Measurements from ENCODE around the gene DUSP8. TPM values are rescaled to one million over a fixed set of nuclear protein-coding genes. Genes with fewer than 3 reads are reported as not detected.

DUSP8 gene
- total and polyA plus RNA-seq, 9 of the 15 experiments (the other 6 are each of a cell fraction or from before 2014, with no cell fraction given) = 0.14 to 2.0 (median 0.86) TPM; not detected in 2

- DNase-seq (ENCODE audit: extremely low read depth in 1 of 4, low spot score in 3 of 4) = no peak
- in situ Hi-C loops (cut with MboI) = no loop called here
- 38% methylated on average over 15 of the region's 18 CpGs for WGBS (ENCODE audit: insufficient coverage, low coverage, missing lambda C conversion rate)
- ATAC-seq = no peak
- Histone ChIP-seq H2AFZ (ENCODE audit: low read depth, low read length) (no peak overlapping the region), H3K27me3 (ENCODE audit: control insufficient read depth in 2 of 2, insufficient read depth in 2 of 2, low read length in 2 of 2) (peaks cover 0 to 5% of the 10 kb centered on the region in 2 experiments; a peak in 1 of 5 replicates), H3K9me1 (ENCODE audit: control insufficient read depth, insufficient read depth, low read length) (no peaks in the 10 kb centered on the region), H4K20me1 (replicated peaks; ENCODE audit: control insufficient read depth, insufficient read depth, low read length) (peaks cover 3% of the 10 kb centered on the region; the same call in 1 of the 2 replicates), H3K4me2 (ENCODE audit: insufficient read depth, low read length) (no peak overlapping the region), H3K36me3 (ENCODE audit: control insufficient read depth, insufficient read depth, low read length) (no peaks in the 10 kb centered on the region), H3K79me2 (ENCODE audit: control insufficient read depth, insufficient read depth, low read length) (no peaks in the 10 kb centered on the region), H3K9ac (ENCODE audit: insufficient read depth in 1 of 2, low read depth in 2 of 2, low read length in 2 of 2) (peak overlapping the region in 1 of 2 experiments; percentile 79; a peak in 1 of 4 replicates), H3K4me3 (no peak overlapping the region), H3K4me1 (replicated peaks in 1 of 2; ENCODE audit: control insufficient read depth in 2 of 2, insufficient read depth in 2 of 2, low read length in 2 of 2) (peaks cover 0 to 58% of the 10 kb centered on the region in 2 experiments; a peak in 3 of 5 replicates), H3K9me3 (replicated peaks; ENCODE audit: control insufficient read depth, insufficient read depth, low read depth, low read length) (no peaks in the 10 kb centered on the region), H3K27ac (ENCODE audit: extremely low read depth, low read depth, low read length) (no peak overlapping the region)
- intact Hi-C loops (cut with micrococcal nuclease) = loop anchor here (2.0 kb wide), 1 partner anchor 29 kb away; no protein-coding TSS in a partner anchor
- FAIRE-seq = no peak
- POLR2A ChIA-PET = interaction anchor here (1.0 kb wide), 1 partner anchor 25 kb away, joined by 4 read pairs; no protein-coding TSS in a partner anchor
- TF ChIP-seq PURB (CRISPR knock-in tag; IDR thresholded peaks at IDR 0.05; ENCODE audit: low read depth) (no peak), SNIP1 (IDR thresholded peaks at IDR 0.05; ENCODE audit: low read depth) (no peak), CBX1 (IDR thresholded peaks at IDR 0.05; ENCODE audit: low read depth) (no peak), ZNF12 (CRISPR knock-in tag; IDR thresholded peaks at IDR 0.05) (no peak), SIRT6 (IDR thresholded peaks at IDR 0.05; ENCODE audit: low read depth, low read length) (no peak), POLR2AphosphoS5 (IDR thresholded peaks at IDR 0.05; ENCODE audit: control insufficient read depth, insufficient read depth, low read depth, low read length) (no peak), ZNF740 (CRISPR knock-in tag; IDR thresholded peaks at IDR 0.05) (no peak), ZNF740 (tag; IDR thresholded peaks at IDR 0.05) (no peak), BDP1 (IDR thresholded peaks at IDR 0.05; ENCODE audit: insufficient read depth, insufficient read length) (no peak)
- CTCF ChIA-PET (ENCODE audit: low intra/inter-chr PET ratio) = interaction anchor here (0.6 to 3.1 kb wide), 2 partner anchors 25 to 28 kb away, joined by 3 to 19 read pairs; no protein-coding TSS in a partner anchor
- BruUV-seq (replicated peaks) = no TSS peak
Observed at GRCh38 chr11:1546077-1546535, 26.0 kb downstream of the DUSP8 start.
